HepG2 (cell line): Measurements from ENCODE around the gene ZNF446. TPM values are rescaled to one million over a fixed set of nuclear protein-coding genes. Genes with fewer than 3 reads are reported as not detected.

Experiments
- ARID4A ChIP-seq: sonication (generic); formaldehyde crosslinking; IDR thresholded peaks from 2 replicates; pipeline ENCODE4 v1.5.0; 2020; ENCODE audit warnings: mild to moderate bottlenecking, missing genetic modification reagents, borderline replicate concordance
- BRF2 ChIP-seq: sonication (generic); formaldehyde crosslinking; IDR thresholded peaks from 2 replicates; pipeline ENCODE4 v1.8.1; 2022; ENCODE audit warnings: mild to moderate bottlenecking, missing genetic modification reagents
- HNF4A ChIP-seq: sonication (generic); formaldehyde crosslinking; IDR thresholded peaks from 2 replicates; pipeline ENCODE4 v1.4.0; 2020; ENCODE audit warnings: missing genetic modification reagents
- IKZF5 ChIP-seq: IDR thresholded peaks from 2 replicates; pipeline ENCODE4 v1.6.1; 2018; ENCODE audit warnings: missing genetic modification reagents, mild to moderate bottlenecking, missing compliant biosample characterization
- KAT2B ChIP-seq: fragments of 150-350 bp; IDR thresholded peaks from 2 replicates; pipeline ENCODE4 v1.6.1; 2014; ENCODE audit warnings: low read depth, low read length, borderline replicate concordance
- KAT7 ChIP-seq: IDR thresholded peaks from 2 replicates; pipeline ENCODE4 v1.6.1; 2018; ENCODE audit warnings: borderline replicate concordance, missing compliant biosample characterization
- POGK ChIP-seq: sonication (generic); formaldehyde crosslinking; conservative IDR thresholded peaks from 2 replicates; pipeline ENCODE4 v1.8.0; 2022; ENCODE audit warnings: mild to moderate bottlenecking, moderate library complexity, missing genetic modification reagents
- SAFB2 ChIP-seq: sonication (generic); formaldehyde crosslinking; IDR thresholded peaks from 2 replicates; pipeline ENCODE4 v1.5.1; 2020; ENCODE audit warnings: missing genetic modification reagents, low read depth, mild to moderate bottlenecking, borderline replicate concordance
- SMYD3 ChIP-seq: sonication (generic); formaldehyde crosslinking; IDR thresholded peaks from 2 replicates; pipeline ENCODE4 v1.8.1; 2023; ENCODE audit warnings: mild to moderate bottlenecking, missing genetic modification reagents
- ZBTB33 ChIP-seq: sonication (generic); formaldehyde crosslinking; IDR thresholded peaks from 2 replicates; pipeline ENCODE4 v1.4.0; 2020; ENCODE audit warnings: missing genetic modification reagents
- ZBTB39 ChIP-seq: sonication (generic); formaldehyde crosslinking; IDR thresholded peaks from 2 replicates; pipeline ENCODE4 v1.5.0; 2020; ENCODE audit warnings: missing genetic modification reagents
- ZIK1 ChIP-seq: sonication (generic); formaldehyde crosslinking; IDR thresholded peaks from 2 replicates; pipeline ENCODE4 v1.5.0; 2020; ENCODE audit warnings: mild to moderate bottlenecking, low read depth, missing genetic modification reagents, borderline replicate concordance
- ZNF44 ChIP-seq: sonication (generic); formaldehyde crosslinking; IDR thresholded peaks from 2 replicates; pipeline ENCODE4 v1.5.1; 2020; ENCODE audit warnings: mild to moderate bottlenecking, missing genetic modification reagents
- ZSCAN30 ChIP-seq: sonication (generic); formaldehyde crosslinking; IDR thresholded peaks from 2 replicates; pipeline ENCODE4 v1.5.0; 2020; ENCODE audit warnings: mild to moderate bottlenecking, missing genetic modification reagents
- polyA plus RNA-seq, 8 experiments: library from polyadenylated mRNA; depleted of rRNA in 3 of 8; stranded (reverse) in 7 of 8; unstranded in 1 of 8; fragments of >200 nt; fragmentation: Illumina TruSeq in 4 of 8; extraction: Trizol in 4 of 8; gene quantifications; 2 replicates each; pipeline versions ENCODE4 v1.2.1 to v1.2.3, GENCODE V29; 2011 to 2016; ENCODE audit warnings: low read depth in 4 of 8, missing spikeins in 1 of 8, mixed read lengths in 1 of 8; ENCODE audit not compliant: insufficient read depth in 1 of 8
- total RNA-seq, 5 experiments: library from RNA; depleted of rRNA; stranded (reverse); fragments of >200 nt; fragmentation: Illumina TruSeq; extraction: Trizol; gene quantifications; 2 replicates each; pipeline ENCODE4 v1.2.3, GENCODE V29; 2016; ENCODE audit warnings: low read depth in 1 of 5

The ZNF446 gene
- total and polyA plus RNA-seq, 2 of the 13 experiments (the other 11 are each of a cell fraction or from before 2014, with no cell fraction given): 3.0 to 3.6 TPM

- TF ChIP-seq ARID4A (peak; percentile 98), ZBTB33 (peak; percentile 75), IKZF5 (CRISPR knock-in tag) (peak; percentile 96), ZIK1 (CRISPR knock-in tag) (peak; percentile 96), ZBTB39 (CRISPR knock-in tag) (peak; percentile 86; the same call in 1 of the 2 replicates), HNF4A (CRISPR knock-in tag) (peak; percentile 34), KAT2B (no peak), KAT7 (CRISPR knock-in tag) (peak; percentile 50; the same call in 1 of the 2 replicates), SMYD3 (CRISPR knock-in tag) (no peak), POGK (peak; percentile 99), ZNF44 (0 out of 2 replicates have a peak, but pooled peaks have one; percentile 85), ZSCAN30 (CRISPR knock-in tag) (no peak), BRF2 (peak; percentile 28; the same call in 1 of the 2 replicates), SAFB2 (CRISPR knock-in tag) (peak; percentile 62)
Measured at GRCh38 chr19:58519355-58520256, 43.5 kb downstream of the ZNF446 start, which contains the start of gene ZBTB45 (continued).
